Left forelimb (tissue), 1 donor: ENCODE data around the gene OR8G5.
"Not testable (repeated sequence)": the region's sequence is repeated elsewhere in the genome, so short reads cannot be mapped to it uniquely, and the experiment has no call there.

Experiments used
- DNase-seq: peaks from one replicate; pipeline ENCODE4 v3.0.0-alpha.2; 2018; ENCODE audit warnings: low spot score

The OR8G5 gene

GRCh38 chr11:124256076-124256475 lies at the start of gene OR8G5:
Gene OR8G5, plus strand, starts transcription at chr11:124256376. Its CDS starts 8,556 bp downstream, at chr11:124264932.
- DNase-seq = no peak

GRCh38 chr11:124207102-124207792 lies 48.9 kb upstream of the OR8G5 start:
- no peak for DNase-seq

- no peak for DNase-seq
Observed at GRCh38 chr11:124209824-124210357, 46.3 kb upstream of the OR8G5 start.

- DNase-seq = no peak
Observed at GRCh38 chr11:124210421-124210820, 45.8 kb upstream of the OR8G5 start.

GRCh38 chr11:124211321-124211720 lies 44.9 kb upstream of the OR8G5 start:
- DNase-seq = no peak

GRCh38 chr11:124214027-124214426 lies 42.1 kb upstream of the OR8G5 start:
- no peak for DNase-seq

GRCh38 chr11:124219126-124219525 lies 37.0 kb upstream of the OR8G5 start:
- DNase-seq = no peak

GRCh38 chr11:124222407-124222806 lies 33.8 kb upstream of the OR8G5 start:
- DNase-seq = no peak

- not testable (repeated sequence) for DNase-seq
Observed at GRCh38 chr11:124224618-124225423, 31.4 kb upstream of the OR8G5 start.

- no peak for DNase-seq
Observed at GRCh38 chr11:124225471-124225870, 30.7 kb upstream of the OR8G5 start.

- no peak for DNase-seq
Observed at GRCh38 chr11:124233376-124233775, 22.8 kb upstream of the OR8G5 start.

- no peak for DNase-seq
Observed at GRCh38 chr11:124238512-124238911, 17.7 kb upstream of the OR8G5 start.

- no peak for DNase-seq
Observed at GRCh38 chr11:124240621-124241397, 15.4 kb upstream of the OR8G5 start, which contains the start of gene OR8G1. Gene OR8G1, plus strand, starts transcription at chr11:124241095. Its CDS starts 8,581 bp downstream, at chr11:124249676.

- not testable (repeated sequence) for DNase-seq
Observed at GRCh38 chr11:124249869-124250268, 6.3 kb upstream of the OR8G5 start.

- not testable (repeated sequence) for DNase-seq
Observed at GRCh38 chr11:124265041-124265440, 8.9 kb downstream of the OR8G5 start.

- not testable (repeated sequence) for DNase-seq
Observed at GRCh38 chr11:124270886-124271285, 14.7 kb downstream of the OR8G5 start.

- no peak for DNase-seq
Observed at GRCh38 chr11:124274000-124274399, 17.8 kb downstream of the OR8G5 start.

- no peak for DNase-seq
Observed at GRCh38 chr11:124276081-124276480, 19.9 kb downstream of the OR8G5 start.

GRCh38 chr11:124277207-124277606 lies 21.0 kb downstream of the OR8G5 start:
- no peak for DNase-seq

GRCh38 chr11:124277804-124278203 lies 21.6 kb downstream of the OR8G5 start:
- no peak for DNase-seq

GRCh38 chr11:124278261-124278660 lies 22.1 kb downstream of the OR8G5 start:
- no peak for DNase-seq
